ENCODE measurements around the gene TXNDC2.

Gene TXNDC2

DNA sequence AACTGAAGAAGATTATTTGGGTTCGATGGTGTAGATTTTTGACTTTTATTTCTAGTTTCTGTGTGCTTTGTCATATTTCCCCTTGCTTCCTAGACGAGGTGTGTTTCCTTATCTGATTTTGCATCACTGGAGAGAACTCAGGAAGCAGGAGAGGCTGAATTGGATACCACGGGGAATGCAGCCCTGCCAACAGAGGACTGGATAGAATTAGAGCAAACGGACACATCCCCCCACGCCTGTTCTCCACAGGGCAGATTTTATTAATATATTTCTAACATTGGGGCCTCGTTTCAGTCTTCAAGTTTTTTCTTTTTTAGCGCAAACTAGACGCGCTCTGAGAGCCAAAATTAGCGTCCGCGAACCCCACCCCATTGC is 27.4 kb downstream of the TXNDC2 start:
- Histone ChIP-seq H3K79me2 (ENCODE audit: insufficient read depth, low read depth) (peaks cover 35% of the 10 kb centered on the region), H2AFZ (ENCODE audit: low read depth) (peak overlapping the region; percentile 72), H3K27me3 (ENCODE audit: insufficient read depth, low read depth) (no peaks in the 10 kb centered on the region), H4K20me1 (ENCODE audit: insufficient read depth) (peaks cover 25% of the 10 kb centered on the region), H3K36me3 (ENCODE audit: insufficient read depth) (no peaks in the 10 kb centered on the region), H3K4me3 (IDR thresholded peaks at IDR 0.05; ENCODE audit: insufficient read depth, low read depth, low read length) (no peak overlapping the region), H3K4me2 (peak overlapping the region; percentile 87), H3K9ac (peak overlapping the region; percentile 91; the same call in 1 of the 2 replicates), H3K27ac (no peak overlapping the region), H3K4me1 (ENCODE audit: low read depth, poor library complexity, severe bottlenecking) (peaks cover 27% of the 10 kb centered on the region)
- TF ChIP-seq, protein P1, sequence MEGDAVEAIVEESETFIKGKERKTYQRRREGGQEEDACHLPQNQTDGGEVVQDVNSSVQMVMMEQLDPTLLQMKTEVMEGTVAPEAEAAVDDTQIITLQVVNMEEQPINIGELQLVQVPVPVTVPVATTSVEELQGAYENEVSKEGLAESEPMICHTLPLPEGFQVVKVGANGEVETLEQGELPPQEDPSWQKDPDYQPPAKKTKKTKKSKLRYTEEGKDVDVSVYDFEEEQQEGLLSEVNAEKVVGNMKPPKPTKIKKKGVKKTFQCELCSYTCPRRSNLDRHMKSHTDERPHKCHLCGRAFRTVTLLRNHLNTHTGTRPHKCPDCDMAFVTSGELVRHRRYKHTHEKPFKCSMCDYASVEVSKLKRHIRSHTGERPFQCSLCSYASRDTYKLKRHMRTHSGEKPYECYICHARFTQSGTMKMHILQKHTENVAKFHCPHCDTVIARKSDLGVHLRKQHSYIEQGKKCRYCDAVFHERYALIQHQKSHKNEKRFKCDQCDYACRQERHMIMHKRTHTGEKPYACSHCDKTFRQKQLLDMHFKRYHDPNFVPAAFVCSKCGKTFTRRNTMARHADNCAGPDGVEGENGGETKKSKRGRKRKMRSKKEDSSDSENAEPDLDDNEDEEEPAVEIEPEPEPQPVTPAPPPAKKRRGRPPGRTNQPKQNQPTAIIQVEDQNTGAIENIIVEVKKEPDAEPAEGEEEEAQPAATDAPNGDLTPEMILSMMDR (conservative IDR thresholded peaks at IDR 0.05; ENCODE audit: low read depth, low read length), result no peak

DNA sequence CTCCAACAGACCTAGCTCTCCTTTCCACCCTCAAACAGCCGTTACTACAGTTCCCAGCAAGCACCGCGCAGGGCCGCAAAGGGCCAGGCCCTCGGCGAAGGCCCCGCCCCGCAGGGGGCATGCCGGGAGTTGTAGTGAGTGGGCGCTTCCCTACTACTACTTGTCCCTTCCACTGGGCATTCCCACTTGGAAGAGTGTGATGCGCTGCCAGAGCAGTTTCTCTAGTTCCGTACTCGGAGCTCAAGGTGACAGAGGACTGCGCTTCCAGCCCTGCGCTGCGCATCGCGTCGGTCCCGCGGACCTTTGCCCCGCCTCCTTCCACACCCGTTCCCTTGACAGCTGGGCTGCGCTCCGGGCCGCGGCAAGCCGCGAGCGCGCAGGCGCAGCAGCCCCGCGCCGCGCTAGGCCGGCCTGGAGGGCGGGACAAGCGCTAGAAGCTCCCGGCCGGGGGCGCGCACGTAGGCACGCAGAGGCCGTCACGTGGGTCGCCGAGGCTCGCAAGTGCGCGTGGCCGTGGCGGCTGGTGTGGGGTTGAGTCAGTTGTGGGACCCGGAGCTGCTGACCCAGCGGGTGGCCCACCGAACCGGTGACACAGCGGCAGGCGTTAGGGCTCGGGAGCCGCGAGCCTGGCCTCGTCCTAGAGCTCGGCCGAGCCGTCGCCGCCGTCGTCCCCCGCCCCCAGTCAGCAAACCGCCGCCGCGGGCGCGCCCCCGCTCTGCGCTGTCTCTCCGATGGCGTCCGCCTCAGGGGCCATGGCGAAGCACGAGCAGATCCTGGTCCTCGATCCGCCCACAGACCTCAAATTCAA is 28.0 kb downstream of the TXNDC2 start, which contains the start of gene VAPA:
VAPA (plus strand) TSS at position 491 of the 808 bp plus-strand sequence; CDS start at position 732, 241 bp downstream.
- H2AFZ ChIP-seq (ENCODE audit: low read depth), result peak within 1 kb of the TSS; percentile 72
- H3K36me3 ChIP-seq (ENCODE audit: insufficient read depth), result no peaks in the 10 kb centered on the region
- TF ChIP-seq, protein P1 (conservative IDR thresholded peaks at IDR 0.05; ENCODE audit: low read depth, low read length), result no peak

DNA sequence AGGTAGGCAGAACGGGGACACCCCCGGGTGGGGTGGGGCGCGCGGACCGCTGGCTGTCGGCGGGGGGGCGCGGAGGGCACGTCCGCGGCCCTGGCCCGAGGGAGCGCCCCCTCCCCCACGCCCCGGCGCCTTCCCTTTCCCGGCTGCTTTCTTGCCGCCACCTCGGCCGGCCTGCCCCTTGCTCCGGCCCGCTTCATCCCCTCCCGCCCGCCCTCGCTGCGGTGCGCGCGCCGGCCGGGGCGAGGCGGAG is 28.5 kb downstream of the TXNDC2 start:
- H2AFZ ChIP-seq (ENCODE audit: low read depth), result peak overlapping the region; percentile 72
- H3K79me2 ChIP-seq (ENCODE audit: insufficient read depth, low read depth), result peaks cover 47% of the 10 kb centered on the region
- H4K20me1 ChIP-seq (ENCODE audit: insufficient read depth), result peaks cover 36% of the 10 kb centered on the region

More for the DNA sequence above, 28.0 kb downstream of the TXNDC2 start, which contains the start of gene VAPA:
- Histone ChIP-seq H3K4me1 (ENCODE audit: low read depth, poor library complexity, severe bottlenecking) (peaks cover 33% of the 10 kb centered on the region), H4K20me1 (ENCODE audit: insufficient read depth) (peaks cover 31% of the 10 kb centered on the region), H3K4me3 (IDR thresholded peaks at IDR 0.05; ENCODE audit: insufficient read depth, low read depth, low read length) (no peak within 1 kb of the TSS), H3K9ac (peak within 1 kb of the TSS; percentile 91), H3K27ac (peak within 1 kb of the TSS; percentile 90), H3K4me2 (peak within 1 kb of the TSS; percentile 87), H3K27me3 (ENCODE audit: insufficient read depth, low read depth) (no peaks in the 10 kb centered on the region), H3K79me2 (ENCODE audit: insufficient read depth, low read depth) (peaks cover 41% of the 10 kb centered on the region)

DNA sequence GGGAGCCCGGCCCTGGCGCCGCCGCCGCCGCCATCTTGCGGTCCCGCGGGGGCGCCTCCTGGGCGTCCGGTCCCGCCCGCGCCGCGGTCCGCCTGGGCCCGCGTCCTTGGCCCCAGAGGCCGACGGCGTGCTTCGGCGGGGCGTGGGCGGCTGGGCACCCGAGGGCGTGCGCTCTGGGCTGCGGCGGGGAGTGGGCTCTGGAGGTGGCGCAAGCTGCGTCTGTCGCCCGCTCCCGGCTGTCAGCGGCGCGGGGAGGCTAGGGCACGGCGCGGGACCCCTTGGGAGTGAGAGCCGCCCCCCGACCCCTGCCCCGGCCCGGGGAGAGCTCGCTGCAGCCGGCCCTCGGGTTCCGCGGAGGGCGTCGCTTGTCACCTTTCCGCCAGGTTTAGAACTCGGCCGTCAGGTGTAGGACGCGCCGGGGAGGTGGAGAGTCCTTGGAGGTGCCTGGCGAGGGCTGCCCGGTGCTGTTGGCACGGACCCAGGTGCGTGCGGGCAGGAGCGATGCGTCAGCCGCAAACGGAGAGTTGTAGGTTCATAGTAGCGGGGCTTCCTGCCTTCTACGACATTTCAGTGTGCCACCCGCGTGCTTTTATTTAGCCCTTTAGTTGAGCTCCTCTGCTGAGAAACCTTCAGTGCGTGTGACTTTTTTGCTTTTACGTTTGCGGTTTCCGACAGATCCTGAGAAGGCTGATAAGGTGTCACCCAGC is 29.0 kb downstream of the TXNDC2 start:
- Histone ChIP-seq H3K27me3 (ENCODE audit: insufficient read depth, low read depth) (no peaks in the 10 kb centered on the region), H3K27ac (peak overlapping the region; percentile 90), H4K20me1 (ENCODE audit: insufficient read depth) (peaks cover 41% of the 10 kb centered on the region), H3K36me3 (ENCODE audit: insufficient read depth) (no peaks in the 10 kb centered on the region), H3K9ac (peak overlapping the region; percentile 84), H3K4me3 (IDR thresholded peaks at IDR 0.05; ENCODE audit: insufficient read depth, low read depth, low read length) (no peak overlapping the region), H3K79me2 (ENCODE audit: insufficient read depth, low read depth) (peaks cover 51% of the 10 kb centered on the region), H3K4me2 (peak overlapping the region; percentile 63), H2AFZ (ENCODE audit: low read depth) (0 out of 2 replicates have a peak overlapping the region, but pooled peaks have one; percentile 11), H3K4me1 (ENCODE audit: low read depth, poor library complexity, severe bottlenecking) (peaks cover 43% of the 10 kb centered on the region)
- TF ChIP-seq, protein P1 (conservative IDR thresholded peaks at IDR 0.05; ENCODE audit: low read depth, low read length), result no peak

More for the DNA sequence above, 28.5 kb downstream of the TXNDC2 start:
- Histone ChIP-seq H3K27ac (peak overlapping the region; percentile 90), H3K9ac (peak overlapping the region; percentile 91), H3K4me1 (ENCODE audit: low read depth, poor library complexity, severe bottlenecking) (peaks cover 38% of the 10 kb centered on the region), H3K4me2 (no peak overlapping the region; the same call in 1 of the 2 replicates), H3K27me3 (ENCODE audit: insufficient read depth, low read depth) (no peaks in the 10 kb centered on the region), H3K4me3 (IDR thresholded peaks at IDR 0.05; ENCODE audit: insufficient read depth, low read depth, low read length) (no peak overlapping the region), H3K36me3 (ENCODE audit: insufficient read depth) (no peaks in the 10 kb centered on the region)
- TF ChIP-seq, protein P1 (conservative IDR thresholded peaks at IDR 0.05; ENCODE audit: low read depth, low read length), result no peak

All from KMS-11 (cell line).